Measurements from ENCODE around the gene CRELD2.

Gene CRELD2

DNA sequence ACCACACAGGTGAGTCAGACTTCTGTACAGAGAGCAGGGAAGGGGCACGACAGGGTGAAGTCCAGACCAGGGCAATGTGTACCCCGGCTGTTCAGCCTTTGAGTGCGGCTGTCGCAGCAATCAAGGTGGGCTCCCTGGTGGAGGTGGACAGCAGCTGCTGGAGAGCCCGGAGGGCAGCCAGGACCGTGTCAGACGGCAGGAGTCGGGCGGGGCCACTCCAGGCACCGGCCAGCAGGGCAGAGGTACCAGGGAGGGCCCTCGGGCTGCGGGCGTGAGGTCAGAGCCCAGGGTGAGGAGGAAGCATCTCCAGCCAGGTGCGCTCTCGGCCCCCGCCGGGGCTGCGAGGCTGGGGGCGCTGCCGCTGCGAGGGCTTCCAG lies 41.3 kb downstream of the CRELD2 start:
- peak; percentile 34 for DNase-seq

GRCh38 chr22:49960159-49961004 lies 41.9 kb downstream of the CRELD2 start, which contains the start of gene PIM3:
Gene PIM3 (plus strand): TSS chr22:49960772. CDS start chr22:49960948, 176 bp downstream.
- DNase-seq: peak; percentile 96

DNA sequence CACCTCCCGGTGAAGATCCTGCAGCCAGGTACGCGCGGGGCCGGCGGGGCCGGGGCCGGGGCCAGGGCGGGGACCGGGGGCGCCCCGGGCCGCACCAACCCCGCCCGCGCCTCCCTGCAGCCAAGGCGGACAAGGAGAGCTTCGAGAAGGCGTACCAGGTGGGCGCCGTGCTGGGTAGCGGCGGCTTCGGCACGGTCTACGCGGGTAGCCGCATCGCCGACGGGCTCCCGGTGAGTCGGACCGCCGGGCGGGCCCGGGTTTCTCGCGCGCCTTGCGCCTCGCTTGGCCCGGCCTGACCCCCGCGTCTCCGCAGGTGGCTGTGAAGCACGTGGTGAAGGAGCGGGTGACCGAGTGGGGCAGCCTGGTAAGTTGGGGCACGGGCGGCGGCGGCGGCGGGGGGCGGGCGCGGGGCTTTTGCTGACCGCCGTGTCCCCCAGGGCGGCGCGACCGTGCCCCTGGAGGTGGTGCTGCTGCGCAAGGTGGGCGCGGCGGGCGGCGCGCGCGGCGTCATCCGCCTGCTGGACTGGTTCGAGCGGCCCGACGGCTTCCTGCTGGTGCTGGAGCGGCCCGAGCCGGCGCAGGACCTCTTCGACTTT lies 42.7 kb downstream of the CRELD2 start:
- no peak for DNase-seq

DNA sequence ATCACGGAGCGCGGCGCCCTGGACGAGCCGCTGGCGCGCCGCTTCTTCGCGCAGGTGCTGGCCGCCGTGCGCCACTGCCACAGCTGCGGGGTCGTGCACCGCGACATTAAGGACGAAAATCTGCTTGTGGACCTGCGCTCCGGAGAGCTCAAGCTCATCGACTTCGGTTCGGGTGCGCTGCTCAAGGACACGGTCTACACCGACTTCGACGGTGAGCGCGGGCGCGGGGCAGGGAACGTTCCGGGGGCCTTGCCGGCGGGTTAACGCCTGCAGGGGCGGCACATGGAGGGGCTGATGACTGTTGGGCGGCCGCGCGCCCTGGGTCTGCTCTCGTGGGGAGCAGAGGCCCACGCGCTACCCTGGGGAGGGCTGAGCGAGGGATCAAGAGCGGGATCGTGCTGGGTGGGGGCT lies 43.2 kb downstream of the CRELD2 start:
- DNase-seq: no peak

DNA sequence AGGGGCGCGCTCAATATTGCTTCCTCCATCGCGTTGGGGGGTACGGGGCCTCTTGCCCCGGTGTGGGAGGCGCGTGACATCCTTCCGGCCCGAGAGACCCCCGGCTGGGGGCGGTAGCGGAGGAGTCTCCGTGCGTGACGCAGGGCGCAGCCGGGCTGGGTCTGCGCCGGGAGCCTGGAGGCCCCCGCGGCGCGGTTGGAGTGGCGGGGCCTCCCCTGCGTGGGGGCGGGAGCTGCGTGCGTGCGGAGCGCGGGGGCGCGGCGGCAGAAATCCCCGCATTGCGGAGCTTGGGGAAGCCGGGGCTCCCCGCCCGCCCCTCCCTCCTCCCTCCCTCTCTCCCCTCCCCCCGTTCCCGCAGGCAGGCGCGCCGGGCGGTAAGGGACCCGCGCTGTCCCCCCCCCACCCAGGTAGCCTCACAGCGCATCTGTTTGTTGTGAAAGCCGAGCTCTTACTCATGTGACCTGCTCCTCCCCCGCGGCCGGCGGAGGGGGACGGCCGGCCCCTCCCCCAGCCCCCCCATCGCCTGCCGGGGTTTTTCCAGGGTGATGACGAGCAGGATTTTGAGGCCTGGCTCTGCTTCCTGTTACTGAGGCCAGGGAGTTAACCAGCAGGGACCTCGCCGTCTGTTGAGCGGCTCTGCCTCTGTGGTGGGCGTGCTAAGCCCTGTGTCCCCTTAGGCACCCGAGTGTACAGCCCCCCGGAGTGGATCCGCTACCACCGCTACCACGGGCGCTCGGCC lies 43.7 kb downstream of the CRELD2 start:
- DNase-seq: peak; percentile 94

GRCh38 chr22:49962751-49963646 lies 44.6 kb downstream of the CRELD2 start:
- DNase-seq: no peak

- DNase-seq: no peak
These were observed 45.2 kb downstream of the CRELD2 start for GRCh38 chr22:49963647-49964026.

GRCh38 chr22:49964136-49965090 lies 46.0 kb downstream of the CRELD2 start:
- DNase-seq: no peak

DNA sequence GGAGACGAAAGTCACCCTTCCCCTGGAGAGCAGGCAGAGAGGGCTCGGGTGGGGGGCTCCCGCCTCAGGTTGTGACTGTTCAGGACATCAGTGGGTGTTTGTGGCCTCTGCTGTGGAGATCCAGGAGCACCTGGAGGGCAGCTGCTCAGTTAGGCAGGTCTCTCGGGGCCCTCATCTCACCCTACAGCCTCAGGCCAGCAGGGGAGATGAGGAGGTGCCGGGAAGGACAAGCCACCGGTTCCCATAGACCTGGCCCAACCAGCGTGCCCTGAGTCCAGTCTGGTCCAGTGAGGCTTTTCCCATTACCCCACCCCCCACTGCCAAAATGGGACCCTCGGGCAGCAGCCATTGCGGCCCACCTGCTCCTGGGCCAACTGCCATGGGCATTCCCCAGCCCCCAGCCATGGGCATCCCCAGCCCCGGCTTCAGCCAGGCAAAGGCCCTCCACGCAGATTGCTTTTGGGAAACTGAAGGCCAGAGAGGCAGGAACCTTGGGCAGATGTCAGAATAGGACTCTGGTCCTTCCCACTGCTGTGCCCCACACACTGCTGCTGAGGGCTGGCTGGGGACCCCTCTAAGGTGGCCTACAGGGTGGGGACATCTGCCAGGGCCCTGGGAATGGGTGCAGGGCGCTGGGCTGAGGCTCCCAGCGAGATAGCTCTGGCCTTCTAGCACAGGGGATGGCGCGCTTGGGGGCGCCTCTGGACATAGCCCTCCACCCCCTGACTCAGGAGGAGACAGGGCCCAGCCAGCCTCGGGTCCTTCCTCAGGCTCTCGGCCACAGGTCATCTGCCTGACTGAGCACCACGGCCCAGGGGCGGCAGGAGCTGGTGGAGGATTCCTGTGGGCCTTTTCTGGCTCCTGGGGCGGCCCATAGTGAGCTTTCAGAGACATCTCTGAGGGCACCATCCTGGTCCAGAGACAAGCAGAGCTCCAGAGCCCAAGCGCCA lies 46.9 kb downstream of the CRELD2 start:
- DNase-seq: no peak

DNA sequence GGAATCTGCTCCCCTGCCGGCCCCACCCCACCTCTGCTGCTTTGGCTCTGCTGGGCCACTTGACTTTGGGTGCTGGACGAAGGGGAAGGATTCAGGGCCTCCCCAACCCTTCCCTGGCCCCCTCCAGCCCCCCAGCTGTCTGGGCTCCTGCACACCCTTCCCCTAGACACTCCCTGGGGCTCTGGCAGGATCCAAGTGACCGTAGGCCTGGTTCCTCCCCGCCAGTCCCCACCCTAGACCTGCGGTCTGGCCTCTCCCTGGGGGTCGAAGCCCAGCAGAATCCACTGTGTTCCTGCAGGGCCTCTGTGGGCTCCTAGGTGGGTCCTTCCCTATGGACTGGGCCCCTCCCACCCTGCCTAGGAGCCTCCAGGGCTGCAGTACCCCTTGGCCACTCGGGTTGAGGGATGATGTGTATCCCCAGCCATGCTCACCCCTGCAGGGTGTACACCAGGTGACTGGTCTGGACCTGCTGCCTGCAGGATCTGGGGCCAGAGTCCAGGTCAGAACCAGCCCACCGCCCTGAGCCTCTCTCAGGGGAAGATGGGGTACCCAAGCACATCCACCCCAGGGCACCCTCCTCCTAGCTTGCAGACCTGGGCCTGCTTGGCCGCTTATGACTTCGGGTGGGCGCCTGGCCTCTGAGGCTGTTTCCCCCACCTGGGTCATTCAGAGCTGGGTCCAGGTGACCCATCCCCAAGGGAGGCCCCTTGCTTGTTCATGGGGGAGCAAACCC lies 47.8 kb downstream of the CRELD2 start:
- no peak for DNase-seq

- DNase-seq: no peak
These were observed 48.6 kb downstream of the CRELD2 start for GRCh38 chr22:49966774-49967705.

DNA sequence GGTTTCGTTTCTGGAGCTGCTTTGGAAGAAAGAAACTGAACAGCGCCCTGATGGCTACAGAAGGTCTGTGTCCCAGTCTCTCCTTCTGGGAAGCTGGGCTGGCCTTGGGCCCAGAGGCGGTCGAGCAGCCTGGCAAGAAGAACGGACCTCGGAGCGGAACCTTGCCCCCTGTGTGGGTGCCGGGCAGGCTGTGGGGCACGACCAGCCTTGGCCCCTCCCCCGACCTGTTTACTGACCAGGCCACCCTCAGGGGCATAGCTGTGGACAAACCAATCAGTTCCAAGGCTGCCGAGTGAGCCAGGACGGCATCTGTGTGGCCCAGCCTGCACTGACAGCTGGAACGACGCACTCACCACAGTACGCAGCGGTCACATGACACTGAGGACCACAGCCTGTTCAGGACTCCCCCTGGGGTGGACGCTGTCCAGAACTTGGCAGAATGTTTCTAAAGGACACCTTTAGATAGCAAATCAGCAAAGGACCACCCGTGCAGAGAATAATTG lies 49.3 kb downstream of the CRELD2 start:
- no peak for DNase-seq

GRCh38 chr22:49968313-49968830 lies 49.9 kb downstream of the CRELD2 start:
- no peak for DNase-seq

DNA sequence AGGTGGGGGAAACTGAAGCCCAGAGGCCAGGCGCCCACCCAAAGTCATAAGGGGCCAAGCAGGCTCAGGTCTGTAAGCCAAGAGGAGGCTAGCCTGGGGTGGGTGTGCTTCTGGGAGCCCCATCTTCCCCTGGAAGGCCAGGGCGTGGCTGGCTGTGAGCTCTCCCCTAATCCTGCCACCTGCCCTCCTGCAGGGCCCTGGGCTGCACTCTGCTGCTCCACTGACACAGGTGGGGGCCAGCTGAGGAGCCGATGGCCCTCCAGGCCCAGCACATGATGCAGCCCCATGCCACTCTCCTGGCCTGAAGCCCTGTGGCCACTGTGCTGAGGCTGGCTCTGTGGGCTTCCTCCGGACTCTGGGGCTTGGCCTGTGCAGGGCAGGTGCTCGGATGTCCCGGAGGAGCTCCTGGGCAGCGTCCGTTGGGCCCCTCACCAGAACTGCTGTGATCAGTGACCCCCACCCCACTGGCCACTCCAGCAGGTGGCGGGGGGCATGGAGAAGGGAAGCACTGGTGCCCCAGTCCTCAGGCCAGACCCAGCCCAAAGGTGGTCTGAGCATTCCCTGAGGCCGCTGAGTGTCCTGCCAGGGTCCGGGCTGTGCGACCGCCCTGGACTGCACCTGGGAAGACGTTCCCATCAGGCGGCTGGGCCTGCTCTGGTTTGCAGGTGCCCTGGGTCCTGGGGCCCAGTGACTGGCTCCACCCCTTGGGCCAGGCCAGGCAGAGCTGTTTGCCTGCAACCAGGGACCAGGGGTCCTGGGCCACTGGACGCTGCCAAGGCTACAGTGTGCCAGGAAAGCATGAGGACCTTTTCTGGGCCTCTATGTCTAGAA lies 50.6 kb downstream of the CRELD2 start:
- DNase-seq: no peak

- DNase-seq: no peak
These were observed 51.5 kb downstream of the CRELD2 start for GRCh38 chr22:49969751-49970527.

Measured in CD4-positive, alpha-beta T cell treated with Interleukin-4 for 4 hours (primary cell).